ENCODE measurements around the gene THBS2. TPM values are rescaled to one million over a fixed set of nuclear protein-coding genes. Genes with fewer than 3 reads are reported as not detected.

THBS2 gene
- total RNA-seq, 1 donor from 2014 or later, result 86.4 TPM

GRCh38 chr6:169169941-169170582, 83.6 kb downstream of the THBS2 start:
- Histone ChIP-seq H3K4me1 (peaks cover 16% of the 10 kb centered on the region), H3K9me3 (no peaks in the 10 kb centered on the region), H3K27me3 (no peaks in the 10 kb centered on the region), H3K4me3 (no peak overlapping the region), H3K36me3 (no peaks in the 10 kb centered on the region), H3K27ac (peak overlapping the region; percentile 84)
- DNase-seq (ENCODE audit: extremely low spot score in 2 of 2), result peak; percentile 64 to 81
- TF ChIP-seq POLR2A (IDR thresholded peaks at IDR 0.05), result no peak
- TF ChIP-seq CTCF (IDR thresholded peaks at IDR 0.05), result no peak
- no peak for TF ChIP-seq POLR2AphosphoS5 (IDR thresholded peaks at IDR 0.05; ENCODE audit: insufficient read depth in 1 of 2, low read depth in 1 of 2)
- intact Hi-C loops (cut with DNase I), result no loop called here

GRCh38 chr6:169169375-169169774, 84.3 kb downstream of the THBS2 start:
- intact Hi-C loops (cut with DNase I), result no loop called here
- Histone ChIP-seq H3K36me3 (no peaks in the 10 kb centered on the region), H3K4me1 (peaks cover 20% of the 10 kb centered on the region), H3K4me3 (no peak overlapping the region), H3K9me3 (no peaks in the 10 kb centered on the region), H3K27ac (peak overlapping the region; percentile 84), H3K27me3 (no peaks in the 10 kb centered on the region)
- DNase-seq (ENCODE audit: extremely low spot score in 2 of 2), result peak; percentile 84 to 88
- TF ChIP-seq POLR2AphosphoS5 (IDR thresholded peaks at IDR 0.05; ENCODE audit: insufficient read depth in 1 of 2, low read depth in 1 of 2) (peak; percentile 27 to 47), POLR2A (IDR thresholded peaks at IDR 0.05) (no peak)

DNA sequence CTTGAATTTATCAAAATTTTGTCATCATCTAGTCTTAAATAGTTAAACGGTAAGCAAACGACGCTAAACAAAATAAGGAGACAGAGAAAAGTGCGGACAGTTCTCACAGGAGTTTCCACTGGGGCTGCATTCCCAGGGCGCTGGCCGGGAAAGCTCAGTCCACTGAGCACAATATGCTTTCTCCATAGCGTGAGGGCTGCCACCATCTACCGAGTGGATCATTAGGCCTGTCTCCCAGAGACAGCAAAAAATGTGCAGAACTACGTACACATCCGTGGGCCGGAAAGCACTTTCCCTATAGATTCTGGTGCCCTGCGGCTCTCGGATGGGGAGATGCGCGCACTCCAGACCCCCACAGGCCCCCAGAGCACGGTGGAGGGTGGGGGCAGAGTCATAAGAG, 84.9 kb downstream of the THBS2 start:
- Histone ChIP-seq H3K4me3 (no peak overlapping the region), H3K27me3 (no peaks in the 10 kb centered on the region), H3K36me3 (no peaks in the 10 kb centered on the region), H3K4me1 (peaks cover 24% of the 10 kb centered on the region), H3K9me3 (no peaks in the 10 kb centered on the region), H3K27ac (peak overlapping the region; percentile 84)
- intact Hi-C loops (cut with DNase I), result no loop called here
- peak; percentile 18 to 40 for DNase-seq (ENCODE audit: extremely low spot score in 2 of 2)
- TF ChIP-seq CTCF (IDR thresholded peaks at IDR 0.05) (no peak), POLR2A (IDR thresholded peaks at IDR 0.05) (no peak), POLR2AphosphoS5 (IDR thresholded peaks at IDR 0.05; ENCODE audit: insufficient read depth in 1 of 2, low read depth in 1 of 2) (no peak)

GRCh38 chr6:169168302-169168630, 85.4 kb downstream of the THBS2 start:
- intact Hi-C loops (cut with DNase I), result no loop called here
- TF ChIP-seq POLR2AphosphoS5 (IDR thresholded peaks at IDR 0.05; ENCODE audit: insufficient read depth in 1 of 2, low read depth in 1 of 2) (no peak), POLR2A (IDR thresholded peaks at IDR 0.05) (no peak), CTCF (IDR thresholded peaks at IDR 0.05) (no peak)

GRCh38 chr6:169167581-169168301, 85.9 kb downstream of the THBS2 start:
- Histone ChIP-seq H3K9me3 (no peaks in the 10 kb centered on the region), H3K4me1 (peaks cover 31% of the 10 kb centered on the region), H3K27ac (peak overlapping the region; percentile 84), H3K27me3 (no peaks in the 10 kb centered on the region), H3K36me3 (no peaks in the 10 kb centered on the region), H3K4me3 (no peak overlapping the region)
- TF ChIP-seq CTCF (IDR thresholded peaks at IDR 0.05) (no peak), POLR2AphosphoS5 (IDR thresholded peaks at IDR 0.05; ENCODE audit: insufficient read depth in 1 of 2, low read depth in 1 of 2) (peak in 1 of 2 donors; percentile 38)
- peak; percentile 46 to 82 for DNase-seq (ENCODE audit: extremely low spot score in 2 of 2)
- intact Hi-C loops (cut with DNase I), result no loop called here

More at GRCh38 chr6:169168302-169168630, 85.4 kb downstream of the THBS2 start:
- Histone ChIP-seq H3K4me3 (no peak overlapping the region), H3K4me1 (peaks cover 28% of the 10 kb centered on the region), H3K36me3 (no peaks in the 10 kb centered on the region), H3K9me3 (no peaks in the 10 kb centered on the region), H3K27me3 (no peaks in the 10 kb centered on the region), H3K27ac (peak overlapping the region; percentile 84)
- DNase-seq (ENCODE audit: extremely low spot score in 2 of 2), result no peak

Measured in vagina (tissue), 2 donors.